C1 segment of cervical spinal cord (tissue), 14 donors: Measurements from ENCODE around the gene RSPRY1.
"Not testable (repeated sequence)": the region's sequence is repeated elsewhere in the genome, so short reads cannot be mapped to it uniquely, and the experiment has no call there.

ENCODE experiments used
- DNase-seq, 14 donors: peaks; one replicate each; lab custom pipeline; 2025; lab: John Stamatoyannopoulos, UW

RSPRY1 gene

GRCh38 chr16:57186872-57187854 is 1.0 kb downstream of the RSPRY1 start:
- peak in 3 of 14 donors; percentile 9 to 53 (median 21) for DNase-seq

DNA sequence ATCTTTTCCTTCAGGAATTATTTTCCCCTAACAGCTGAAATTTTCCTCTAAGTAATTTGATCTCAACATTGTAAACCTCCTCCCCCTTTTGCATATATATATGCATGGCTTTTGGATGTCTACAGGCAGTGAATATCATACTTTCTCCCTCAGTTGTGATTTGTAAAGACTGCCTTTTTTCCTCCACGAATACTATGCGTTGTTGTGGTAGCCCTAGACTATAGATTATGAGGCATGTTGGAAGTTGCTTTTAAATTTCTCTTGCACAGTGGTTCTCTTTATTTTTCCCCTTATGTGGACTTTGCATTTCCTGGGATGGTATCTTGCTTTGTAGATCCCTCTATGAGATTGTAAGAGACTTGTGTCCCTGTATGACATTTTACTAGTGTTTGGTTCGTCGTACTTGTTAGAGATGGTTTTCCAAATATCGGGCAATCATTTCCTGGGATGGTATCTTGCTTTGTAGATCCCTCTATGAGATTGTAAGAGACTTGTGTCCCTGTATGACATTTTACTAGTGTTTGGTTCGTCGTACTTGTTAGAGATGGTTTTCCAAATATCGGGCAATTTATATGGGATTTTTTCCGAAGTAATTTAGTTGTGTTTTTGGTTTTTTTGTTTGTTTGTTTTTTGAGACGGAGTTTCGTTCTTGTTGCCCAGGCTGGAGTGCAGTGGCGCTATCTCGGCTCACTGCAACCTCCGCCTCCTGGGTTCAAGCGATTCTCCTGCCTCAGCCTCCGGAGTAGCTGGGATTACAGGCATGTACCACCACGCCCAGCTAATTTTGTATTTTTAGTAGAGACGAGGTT is 2.0 kb downstream of the RSPRY1 start:
- not testable (repeated sequence) for DNase-seq

DNA sequence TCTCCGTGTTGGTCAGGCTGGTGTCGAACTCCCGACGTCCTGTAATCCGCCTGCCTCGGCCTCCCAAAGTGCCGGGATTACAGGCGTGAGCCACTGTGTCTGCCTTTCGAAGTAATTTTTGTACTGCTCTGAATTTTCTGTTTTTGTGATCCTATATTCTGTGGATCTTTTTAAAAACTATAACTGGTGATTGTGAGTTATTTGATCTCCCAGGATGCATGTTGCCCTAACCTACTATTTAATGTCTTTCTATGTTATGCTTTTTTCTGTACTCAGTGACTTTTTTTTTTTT is 2.5 kb downstream of the RSPRY1 start:
- no peak for DNase-seq

GRCh38 chr16:57189527-57189926 is 3.4 kb downstream of the RSPRY1 start:
- not testable (repeated sequence) for DNase-seq

DNA sequence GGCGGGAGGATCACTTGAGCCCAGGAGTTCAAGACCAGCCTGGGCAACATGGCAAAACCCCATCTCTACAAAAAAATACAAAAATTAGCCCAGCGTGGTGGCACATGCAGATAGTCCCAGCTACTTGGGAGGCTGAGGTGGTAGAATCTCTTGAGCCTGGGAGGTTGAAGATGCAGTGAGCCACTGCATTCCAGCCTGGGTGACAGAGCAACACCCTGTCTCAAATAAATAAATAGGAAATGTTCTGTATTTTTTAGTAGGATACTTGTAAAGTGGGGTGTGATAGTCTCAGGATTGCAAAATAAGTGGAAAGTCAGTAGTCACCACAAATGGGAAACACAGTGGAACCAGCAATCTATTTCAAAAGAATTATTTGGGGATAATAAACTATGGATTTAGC is 4.0 kb downstream of the RSPRY1 start:
- no peak for DNase-seq

- no peak for DNase-seq
Observed at GRCh38 chr16:57191056-57191571, 5.0 kb downstream of the RSPRY1 start.

- DNase-seq, result no peak
Observed at GRCh38 chr16:57192146-57192545, 6.0 kb downstream of the RSPRY1 start.

GRCh38 chr16:57192720-57193486 is 6.8 kb downstream of the RSPRY1 start:
- no peak for DNase-seq

DNA sequence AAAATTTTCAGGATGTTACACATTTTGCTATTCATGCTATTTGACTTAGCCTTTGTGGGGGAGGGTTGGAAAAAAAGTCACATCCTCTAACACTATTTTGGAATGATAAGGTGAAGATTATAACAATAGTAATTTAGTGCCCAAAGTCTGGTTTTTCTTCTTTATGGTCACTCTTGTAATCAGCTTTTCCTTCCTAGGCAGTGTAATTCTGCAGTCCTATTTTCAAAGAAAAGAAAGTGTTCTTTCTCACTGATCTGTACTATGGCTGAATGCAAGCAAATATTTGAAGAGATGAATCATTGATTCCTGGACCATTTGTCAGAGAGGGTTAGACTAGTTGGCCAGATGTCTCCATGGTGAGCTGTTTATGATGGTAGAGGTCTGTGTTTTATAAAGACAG is 8.4 kb downstream of the RSPRY1 start:
- DNase-seq, result no peak

GRCh38 chr16:57196286-57196685 is 10.2 kb downstream of the RSPRY1 start:
- peak in 3 of 14 donors; percentile 2 to 28 (median 6) for DNase-seq

- no peak for DNase-seq
Observed at GRCh38 chr16:57196753-57197152, 10.6 kb downstream of the RSPRY1 start.

DNA sequence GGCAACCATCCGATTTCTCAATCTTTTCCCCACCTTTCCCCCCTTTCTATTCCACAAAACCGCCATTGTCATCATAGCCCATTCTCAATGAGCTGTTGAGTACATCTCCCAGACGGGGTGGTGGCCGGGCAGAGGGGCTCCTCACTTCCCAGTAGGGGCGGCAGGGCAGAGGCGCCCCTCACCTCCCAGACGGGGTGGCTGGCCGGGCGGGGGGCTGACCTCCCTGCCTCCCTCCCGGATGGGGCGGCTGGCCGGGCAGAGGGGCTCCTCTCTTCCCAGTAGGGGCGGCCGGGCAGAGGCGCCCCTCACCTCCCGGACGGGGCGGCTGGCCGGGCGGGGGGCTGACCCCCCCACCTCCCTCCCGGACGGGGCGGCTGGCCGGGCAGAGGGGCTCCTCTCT is 14.2 kb downstream of the RSPRY1 start:
- not testable (repeated sequence) for DNase-seq

DNA sequence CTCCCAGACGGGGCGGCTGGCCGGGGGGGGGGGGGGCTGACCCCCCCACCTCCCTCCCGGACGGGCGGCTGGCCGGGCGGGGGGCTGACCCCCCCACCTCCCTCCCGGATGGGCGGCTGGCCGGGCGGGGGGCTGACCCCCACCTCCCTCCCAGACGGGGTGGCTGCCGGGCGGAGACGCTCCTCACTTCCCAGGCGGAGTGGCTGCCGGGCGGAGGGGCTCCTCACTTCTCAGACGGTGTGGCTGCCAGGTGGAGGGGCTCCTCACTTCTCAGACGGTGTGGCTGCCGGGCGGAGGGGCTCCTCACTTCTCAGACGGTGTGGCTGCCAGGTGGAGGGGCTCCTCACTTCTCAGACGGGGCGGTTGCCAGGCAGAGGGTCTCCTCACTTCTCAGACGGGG is 14.8 kb downstream of the RSPRY1 start:
- not testable (repeated sequence) for DNase-seq

DNA sequence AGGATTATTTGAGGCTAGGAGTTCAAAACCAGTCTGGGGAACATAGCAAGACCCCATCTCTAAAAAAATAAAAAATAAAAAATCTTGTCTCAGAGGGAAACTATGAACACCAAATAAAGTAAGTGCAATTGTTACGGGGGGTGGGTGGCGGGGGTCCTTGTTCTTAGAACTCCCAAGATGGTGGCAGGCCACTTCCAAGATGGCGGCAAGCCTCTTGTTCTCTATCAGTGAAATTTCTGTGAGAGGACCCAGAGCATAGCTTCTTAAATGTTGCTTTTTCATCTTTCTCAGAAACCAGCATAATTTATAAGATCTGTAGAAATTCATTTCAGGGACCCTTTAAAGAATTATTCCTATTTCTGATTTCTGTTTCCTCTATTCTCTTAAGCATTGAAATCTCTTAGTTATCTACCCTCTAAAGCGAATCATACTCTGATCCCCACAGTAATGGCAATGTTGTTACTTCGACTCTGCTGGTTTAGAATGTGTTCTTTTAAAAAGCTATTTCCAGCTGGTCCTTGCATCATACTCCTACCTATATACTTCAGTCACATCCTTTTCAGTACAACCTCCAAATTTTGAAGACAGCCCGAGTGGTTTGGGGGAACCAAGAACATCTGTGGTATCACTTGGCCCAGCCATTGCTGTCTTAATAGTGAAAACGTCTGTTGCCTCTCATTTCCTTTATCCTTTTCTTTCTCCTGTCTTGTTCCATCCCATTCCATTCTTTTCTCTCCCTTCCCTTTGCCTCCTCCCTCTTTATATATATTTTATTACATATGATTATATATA is 16.2 kb downstream of the RSPRY1 start:
- DNase-seq, result no peak

DNA sequence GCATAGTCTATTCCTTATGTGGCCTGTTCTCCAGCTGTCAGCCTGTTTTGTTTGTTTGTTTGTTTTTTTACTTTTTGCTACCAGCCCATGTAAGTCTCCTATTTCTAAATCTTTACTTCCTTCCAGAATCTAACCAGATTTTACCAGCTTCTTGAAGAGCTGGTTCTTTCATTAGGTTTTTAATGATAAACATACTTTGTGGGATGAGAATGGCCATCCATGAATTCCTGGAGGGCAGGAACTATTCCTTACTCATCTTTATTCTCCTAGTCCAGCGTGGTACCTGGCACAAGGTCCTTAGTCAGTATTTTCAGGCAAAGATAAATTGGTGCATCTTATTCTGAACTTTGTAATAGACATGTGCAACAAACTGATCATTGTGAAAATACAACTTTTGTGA is 17.3 kb downstream of the RSPRY1 start:
- no peak for DNase-seq

GRCh38 chr16:57204675-57205074 is 18.5 kb downstream of the RSPRY1 start:
- no peak for DNase-seq

- no peak for DNase-seq
Observed at GRCh38 chr16:57208926-57209325, 22.8 kb downstream of the RSPRY1 start.

GRCh38 chr16:57209780-57210179 is 23.7 kb downstream of the RSPRY1 start:
- DNase-seq, result no peak

DNA sequence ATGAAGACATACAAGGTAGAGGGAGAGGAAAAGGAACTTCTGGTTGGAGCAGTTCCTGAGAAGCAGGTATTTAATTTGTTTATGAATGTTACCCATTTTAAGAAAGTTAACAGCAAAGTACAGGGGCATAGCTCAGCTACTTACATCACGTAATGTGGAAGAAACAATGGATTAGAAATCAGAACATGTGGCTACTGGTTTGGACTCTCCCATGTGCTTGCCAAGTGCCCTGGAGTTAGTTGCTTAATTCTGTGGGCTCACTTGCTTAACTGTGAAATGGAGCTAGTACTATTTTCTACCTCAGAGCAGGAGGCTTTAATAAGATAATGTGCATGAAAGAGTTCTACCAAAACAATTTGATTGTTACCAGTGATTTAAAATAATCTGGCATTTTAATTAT is 27.3 kb downstream of the RSPRY1 start:
- no peak for DNase-seq

GRCh38 chr16:57216968-57217367 is 30.8 kb downstream of the RSPRY1 start:
- DNase-seq, result no peak

DNA sequence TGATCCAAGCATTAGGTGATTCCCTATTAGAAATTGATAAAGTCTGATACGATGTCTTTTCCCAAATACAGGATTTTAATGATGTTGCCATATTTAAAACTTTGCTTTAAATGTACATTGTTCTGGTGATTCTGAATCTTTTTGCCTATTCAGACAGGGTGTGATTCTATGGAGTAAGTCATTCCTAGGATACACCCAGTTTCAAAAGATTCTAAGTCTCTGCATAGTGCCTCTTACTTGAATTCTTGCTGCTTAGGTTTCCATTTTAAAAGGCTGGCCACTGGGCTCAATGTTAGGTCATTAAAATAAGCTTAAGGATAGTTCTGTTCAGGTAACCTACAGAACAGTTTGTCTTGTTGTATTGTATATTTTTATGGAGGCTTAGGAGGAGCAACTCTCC is 36.9 kb downstream of the RSPRY1 start:
- no peak for DNase-seq
